Stimulated activated CD4-positive, alpha-beta T cell treated with anti-CD3 and anti-CD28 coated beads, TNF-alpha, amount 100 ng/mL, for 24 hours (primary cell): ENCODE results near the gene BORCS6.

Source experiments
- DNase-seq, 3 experiments: peaks; one replicate each; pipeline ENCODE4 v3.0.0-alpha.2; 2020; ENCODE audit warnings: low read depth in 3 of 3

Gene BORCS6

DNA sequence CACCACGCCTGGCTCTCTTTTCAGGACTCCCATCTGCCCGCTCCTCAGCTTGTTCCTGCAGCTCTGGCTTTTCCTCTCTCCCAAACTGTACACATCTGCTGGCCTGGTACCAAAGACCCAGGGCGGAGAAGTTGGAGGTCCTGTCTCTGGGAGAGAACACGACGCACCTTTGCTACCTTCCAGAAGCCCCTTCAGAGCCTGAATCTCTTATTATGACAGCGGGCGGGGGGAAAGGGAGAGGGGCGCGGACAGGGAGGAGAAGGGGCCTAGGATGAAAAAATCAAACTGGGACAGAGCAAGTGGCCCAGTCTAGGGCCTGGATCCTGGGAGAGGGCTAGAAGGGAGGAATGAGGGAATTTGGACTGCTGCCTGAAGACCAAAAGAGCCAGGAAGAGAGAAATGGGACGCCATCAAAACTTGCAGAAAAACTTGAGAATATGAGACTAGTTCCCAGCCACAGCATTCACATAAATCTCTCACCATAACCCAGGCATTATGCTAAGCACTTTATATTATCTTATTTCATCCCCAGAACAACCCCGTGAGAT, 35.3 kb downstream of the BORCS6 start:
- DNase-seq, result no peak

DNA sequence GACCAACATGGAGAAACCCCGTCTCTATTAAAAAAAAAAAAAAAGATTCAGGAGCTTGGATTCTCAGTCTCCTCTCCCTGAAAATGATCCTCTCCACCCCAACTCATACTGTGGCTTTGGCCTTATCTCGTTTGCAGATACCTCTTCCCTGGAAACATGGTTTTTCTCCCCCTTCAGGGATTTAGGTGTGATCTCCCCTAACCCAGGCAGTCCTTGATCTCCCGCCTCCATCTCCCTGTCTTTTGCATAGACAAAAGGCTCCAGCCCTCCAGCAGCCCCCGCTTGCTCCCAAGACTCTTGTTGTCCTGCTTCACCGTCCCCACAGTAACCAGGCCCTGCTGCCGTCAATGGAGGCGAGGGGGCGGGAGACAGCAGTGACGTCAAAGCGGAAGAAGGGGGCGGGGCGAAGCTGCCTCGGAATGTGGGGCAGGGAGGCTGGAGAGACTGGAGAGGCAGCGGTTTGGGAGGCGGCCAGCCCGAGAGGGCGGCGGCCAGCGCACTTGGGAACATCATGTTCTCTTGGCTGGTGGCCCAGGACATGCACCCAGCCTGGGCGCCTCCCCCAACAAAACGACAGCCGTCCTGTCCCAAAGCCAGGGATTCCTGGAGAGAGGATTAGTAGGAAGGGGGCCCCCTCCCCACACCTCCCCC, 35.9 kb downstream of the BORCS6 start:
- DNase-seq, result peak; percentile 77 to 91 (median 82)

DNA sequence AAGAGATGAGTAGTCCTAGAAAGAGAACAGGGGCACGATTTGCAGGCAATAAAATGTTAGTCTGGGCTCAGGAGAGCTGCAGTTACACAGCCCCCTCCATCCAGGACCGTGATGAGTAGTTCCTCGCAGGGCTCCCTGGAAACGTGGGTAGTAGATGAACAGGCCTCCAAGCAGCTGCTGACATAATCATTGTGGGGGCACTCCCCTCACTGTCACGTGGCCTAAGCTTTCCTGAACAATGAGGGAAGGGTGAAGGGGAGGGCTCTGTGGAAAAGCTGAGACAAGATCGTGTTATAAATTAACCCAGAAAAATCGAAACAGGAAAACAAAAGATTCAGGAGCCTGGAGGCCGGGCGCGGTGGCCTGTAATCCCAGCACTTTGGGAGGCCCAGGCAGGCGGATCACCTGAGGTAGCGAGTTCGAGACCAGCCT, 36.4 kb downstream of the BORCS6 start:
- peak in 2 of 3 experiments; percentile 55 to 67 for DNase-seq

DNA sequence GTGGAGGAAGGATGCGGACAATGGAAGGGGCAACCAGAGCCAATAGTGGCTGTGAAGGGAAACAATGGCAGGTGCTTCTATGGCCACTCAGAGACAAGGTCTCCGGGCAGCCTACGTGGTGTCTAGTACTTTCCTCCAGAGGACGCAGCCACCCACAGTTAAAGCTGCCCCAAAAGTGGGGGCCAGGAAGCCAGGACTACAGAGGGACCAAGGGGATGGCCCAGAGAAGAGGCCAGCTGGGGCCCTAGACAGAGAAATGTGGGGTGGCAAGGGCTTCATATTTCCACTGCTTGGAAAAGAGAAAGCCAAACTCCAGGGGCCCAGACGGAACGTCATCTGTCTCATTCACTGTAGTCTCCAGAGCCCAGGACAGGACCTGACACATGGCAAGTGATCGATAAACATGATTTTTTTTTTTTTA, 36.9 kb downstream of the BORCS6 start:
- no peak for DNase-seq

DNA sequence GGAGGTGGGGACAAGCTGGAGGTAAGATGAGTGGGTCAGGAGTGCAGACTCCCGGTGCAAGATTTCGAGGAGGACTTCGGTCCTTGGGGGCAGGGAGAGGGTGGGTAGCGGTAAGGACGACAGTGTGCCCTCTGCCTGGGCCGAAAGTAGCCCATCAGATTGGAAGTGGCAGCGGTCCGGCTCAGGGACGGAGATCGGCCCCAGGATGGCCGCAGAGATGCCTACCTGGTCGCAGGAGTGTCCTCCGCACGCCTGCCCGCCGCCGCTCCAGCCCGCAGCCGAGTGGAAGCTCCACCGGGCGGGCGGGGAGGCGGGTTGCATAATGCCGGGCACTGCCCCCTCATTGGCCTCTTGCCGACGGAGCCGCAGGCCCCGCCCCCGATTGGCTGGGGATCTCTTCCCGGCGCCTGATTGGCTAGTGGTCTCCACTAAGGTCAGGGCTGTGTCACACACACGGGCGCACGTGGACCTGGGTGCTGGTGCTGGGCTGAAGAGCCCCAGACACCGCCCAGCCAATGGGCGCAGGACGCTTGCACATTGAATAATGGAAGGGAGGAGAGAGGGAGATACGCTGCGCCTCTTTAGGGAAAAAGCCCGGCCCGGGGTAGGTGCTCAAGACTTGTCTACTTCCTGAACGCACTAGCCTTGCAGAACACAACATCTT, 37.7 kb downstream of the BORCS6 start, which contains the start of gene PER1:
TSS of gene PER1 (minus strand) at position 293 of the 664 bp plus-strand sequence. CDS start 1,698 bp downstream, outside the sequence.
- peak; percentile 76 to 93 (median 79) for DNase-seq

DNA sequence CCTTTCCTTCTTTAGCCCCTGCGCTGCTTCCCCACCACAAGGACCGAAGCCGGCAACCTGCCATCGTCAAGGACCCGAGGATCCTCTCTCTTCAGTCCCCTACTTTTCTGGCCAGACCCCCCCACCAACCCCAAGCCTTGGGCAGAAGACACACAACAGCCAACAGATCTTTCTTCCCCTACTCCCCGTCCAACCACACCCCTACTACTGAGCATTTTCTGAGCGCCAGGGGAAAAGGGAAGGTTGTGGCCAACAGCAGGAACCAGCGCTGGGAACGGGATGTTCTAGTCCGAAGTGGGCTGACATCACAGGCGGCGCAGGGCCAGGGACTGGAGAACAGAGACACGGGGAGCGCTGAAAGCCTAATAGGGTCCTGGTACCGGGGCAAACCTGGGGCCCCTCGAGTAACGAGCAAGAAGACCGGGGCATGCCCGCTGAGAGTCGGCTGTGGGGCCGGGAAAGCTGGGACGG, 38.3 kb downstream of the BORCS6 start:
- DNase-seq, result no peak

DNA sequence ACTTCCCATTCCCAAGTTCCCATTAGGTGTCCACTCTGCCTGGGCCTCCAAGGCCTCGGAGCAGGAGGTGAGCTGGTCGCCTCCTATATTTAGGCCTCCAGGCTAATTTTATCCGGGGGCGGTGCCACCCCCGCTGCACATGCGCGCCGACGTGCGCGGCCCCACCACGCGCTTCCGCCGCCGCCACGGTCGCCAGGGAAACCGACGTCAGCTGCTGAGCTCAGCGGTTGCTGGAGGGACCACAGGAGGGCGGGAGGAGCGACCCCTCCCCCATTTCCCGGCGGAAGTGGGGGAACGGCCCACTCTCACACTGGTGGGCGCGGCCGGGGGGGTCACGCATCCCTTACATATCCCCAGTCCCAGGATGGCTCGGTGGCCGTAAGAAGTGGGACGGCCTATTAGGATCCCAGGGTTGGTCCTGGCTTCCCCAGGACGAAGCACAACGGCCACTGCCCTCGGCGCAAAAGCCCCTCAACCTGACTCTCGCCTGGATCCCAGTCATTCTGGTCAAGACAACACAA, 38.8 kb downstream of the BORCS6 start:
- peak; percentile 76 to 90 (median 78) for DNase-seq

DNA sequence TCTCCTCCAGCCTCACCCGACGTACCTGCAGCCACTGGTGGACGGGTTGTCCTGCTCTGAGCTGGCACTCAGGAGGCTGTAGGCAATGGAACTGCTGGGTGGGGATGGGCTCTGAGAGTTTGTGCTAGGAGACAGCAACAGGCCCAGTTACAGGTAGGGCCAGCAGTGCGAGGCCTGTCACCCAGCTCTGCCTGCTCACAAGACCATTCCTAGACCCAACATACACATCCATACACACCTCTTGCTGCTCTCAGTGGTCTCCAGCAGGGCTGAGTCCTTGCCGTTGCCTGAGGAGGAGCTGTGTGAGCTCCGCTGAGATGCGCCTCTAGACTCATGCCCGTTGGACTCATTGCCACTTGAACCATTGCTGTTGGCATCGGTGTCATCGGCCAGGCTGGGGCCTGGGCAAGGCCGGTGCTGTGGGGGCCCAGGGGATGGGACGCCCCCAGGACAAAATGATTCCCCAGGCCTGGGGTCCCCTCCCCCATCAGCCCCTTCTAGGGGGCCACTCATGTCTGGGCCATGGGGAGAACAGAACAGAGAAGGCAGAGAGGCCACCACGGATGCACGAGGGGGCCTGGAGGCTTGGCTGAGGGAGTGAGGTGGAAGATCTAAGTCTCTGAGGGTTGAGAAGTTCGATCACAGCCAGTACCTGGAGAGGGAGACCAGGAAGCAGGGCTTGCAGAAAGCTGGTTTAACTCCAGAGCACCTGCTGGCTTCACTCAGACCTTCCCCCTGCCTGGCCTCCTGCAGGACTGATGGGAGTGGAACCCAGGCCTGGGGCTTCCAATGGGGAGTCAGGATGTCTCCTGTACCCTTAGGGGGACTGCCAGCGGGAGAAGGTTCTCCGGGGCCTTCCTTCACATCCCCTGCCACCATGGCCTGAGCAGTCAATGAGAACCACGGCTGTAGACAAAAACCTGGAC, 39.5 kb downstream of the BORCS6 start:
- DNase-seq, result no peak

DNA sequence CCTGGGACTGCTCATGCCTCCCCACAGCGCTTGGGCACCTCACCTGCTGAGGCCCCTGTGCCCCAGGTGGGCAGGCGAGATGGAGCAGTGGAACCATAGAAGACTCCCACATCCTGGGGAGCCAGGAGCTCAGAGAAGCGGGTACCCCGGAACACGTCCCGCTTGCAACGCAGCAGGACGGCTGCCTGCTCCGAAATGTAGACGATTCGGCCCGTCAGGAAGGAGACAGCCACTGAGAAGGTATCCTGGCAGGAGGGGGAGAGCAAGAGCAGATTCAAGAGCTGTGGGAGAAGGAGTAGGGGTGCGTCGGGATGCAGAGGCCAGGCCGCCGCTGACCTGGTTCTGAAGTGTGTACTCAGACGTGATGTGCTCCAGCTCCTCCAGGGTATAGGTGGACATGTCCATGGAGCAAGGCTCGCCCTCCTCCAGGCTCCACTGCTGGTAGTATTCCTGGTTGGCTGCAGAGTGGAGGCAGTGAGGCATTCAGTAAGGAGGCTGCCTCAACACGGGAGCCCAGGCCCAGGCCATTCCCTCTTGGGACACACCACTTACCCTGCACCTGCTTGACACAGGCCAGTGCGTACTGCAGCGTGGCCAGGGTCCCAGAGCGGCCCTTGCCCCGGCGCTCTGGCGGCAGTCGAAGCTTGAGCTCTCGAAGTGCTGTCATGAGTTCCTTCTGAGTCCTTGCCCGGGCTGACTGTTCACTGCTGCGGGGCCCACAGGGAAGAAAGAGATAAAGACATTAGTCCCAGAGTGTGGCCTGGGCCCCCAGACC, 40.4 kb downstream of the BORCS6 start:
- DNase-seq, result no peak

DNA sequence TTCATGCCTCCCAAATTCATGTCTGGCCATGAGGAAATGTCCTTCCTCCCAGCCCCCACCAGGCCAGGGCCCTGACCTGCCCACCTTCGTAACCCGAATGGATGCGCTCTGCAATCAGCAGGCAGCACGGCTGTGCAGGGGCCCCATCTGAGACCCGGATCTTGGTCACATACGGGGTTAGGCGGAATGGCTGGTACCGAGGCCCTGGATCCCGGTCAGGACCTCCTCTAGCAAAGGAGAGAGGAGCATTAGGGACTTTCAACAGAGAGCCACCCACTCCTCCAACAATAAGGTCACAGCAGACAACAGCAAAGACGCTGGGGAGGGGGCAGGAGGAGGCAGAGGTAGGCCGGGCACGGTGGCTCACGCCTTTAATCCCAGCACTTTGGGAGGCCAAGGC, 41.4 kb downstream of the BORCS6 start:
- DNase-seq, result no peak

DNA sequence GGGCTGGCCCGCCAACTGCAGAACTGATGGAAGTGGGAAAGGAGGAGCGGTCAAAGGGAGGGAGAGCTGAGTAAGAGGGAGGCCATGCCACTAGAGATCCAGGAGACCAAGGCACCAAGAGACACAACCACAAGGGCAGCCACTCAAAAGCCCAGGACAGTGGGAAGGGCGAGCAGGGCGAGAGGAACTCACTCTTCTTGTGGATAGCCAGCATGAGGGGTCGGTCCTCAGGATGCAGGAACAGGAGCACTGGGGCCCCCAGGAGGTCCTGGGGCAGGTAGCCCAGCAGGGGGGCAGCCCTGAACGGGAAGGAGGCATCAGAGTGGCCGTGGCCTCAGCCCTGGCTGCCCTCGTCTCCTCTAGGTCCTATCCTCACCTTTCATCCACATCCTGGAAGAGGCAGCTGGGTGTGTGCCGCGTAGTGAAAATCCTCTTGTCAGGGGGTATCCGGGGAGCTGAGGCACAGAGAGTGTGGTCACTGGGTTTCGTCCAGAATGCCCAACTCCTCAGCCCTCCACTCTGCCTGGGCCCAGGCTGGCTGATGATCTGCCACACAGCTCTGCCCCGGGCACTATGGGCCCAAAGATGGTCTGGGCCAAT, 42.1 kb downstream of the BORCS6 start:
- no peak for DNase-seq

DNA sequence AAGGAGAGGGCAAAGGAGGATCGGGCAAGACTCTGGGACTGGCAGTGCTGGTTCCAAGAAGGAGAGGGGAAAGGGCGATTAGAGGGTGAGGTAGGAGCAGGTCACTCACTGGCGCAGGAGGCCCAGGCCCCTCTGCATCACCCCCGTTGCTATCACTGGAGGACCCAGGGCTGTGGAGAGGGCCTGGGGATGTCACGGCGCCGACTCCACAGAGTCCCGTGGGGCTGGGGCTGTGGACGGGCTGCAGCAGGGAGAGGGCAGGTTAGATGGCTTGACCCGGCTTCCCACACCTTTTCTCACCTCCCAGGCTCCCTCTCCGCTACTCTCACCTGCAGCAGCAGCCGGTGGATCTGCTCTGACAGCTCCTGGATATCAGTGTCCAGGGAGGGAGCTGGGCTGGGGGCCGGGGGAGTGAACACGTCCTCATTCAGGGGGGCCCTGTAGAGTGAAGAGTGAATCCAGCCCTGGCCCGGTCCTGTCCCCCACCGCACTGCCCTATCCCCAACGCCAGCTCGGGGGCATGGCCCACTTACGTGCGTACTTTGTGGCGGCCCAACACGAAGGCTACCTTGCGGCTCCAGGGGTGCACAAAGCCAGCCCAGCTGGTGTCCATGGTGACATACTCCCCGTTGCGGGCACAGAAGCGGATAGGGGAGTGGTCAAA, 42.7 kb downstream of the BORCS6 start:
- no peak for DNase-seq

DNA sequence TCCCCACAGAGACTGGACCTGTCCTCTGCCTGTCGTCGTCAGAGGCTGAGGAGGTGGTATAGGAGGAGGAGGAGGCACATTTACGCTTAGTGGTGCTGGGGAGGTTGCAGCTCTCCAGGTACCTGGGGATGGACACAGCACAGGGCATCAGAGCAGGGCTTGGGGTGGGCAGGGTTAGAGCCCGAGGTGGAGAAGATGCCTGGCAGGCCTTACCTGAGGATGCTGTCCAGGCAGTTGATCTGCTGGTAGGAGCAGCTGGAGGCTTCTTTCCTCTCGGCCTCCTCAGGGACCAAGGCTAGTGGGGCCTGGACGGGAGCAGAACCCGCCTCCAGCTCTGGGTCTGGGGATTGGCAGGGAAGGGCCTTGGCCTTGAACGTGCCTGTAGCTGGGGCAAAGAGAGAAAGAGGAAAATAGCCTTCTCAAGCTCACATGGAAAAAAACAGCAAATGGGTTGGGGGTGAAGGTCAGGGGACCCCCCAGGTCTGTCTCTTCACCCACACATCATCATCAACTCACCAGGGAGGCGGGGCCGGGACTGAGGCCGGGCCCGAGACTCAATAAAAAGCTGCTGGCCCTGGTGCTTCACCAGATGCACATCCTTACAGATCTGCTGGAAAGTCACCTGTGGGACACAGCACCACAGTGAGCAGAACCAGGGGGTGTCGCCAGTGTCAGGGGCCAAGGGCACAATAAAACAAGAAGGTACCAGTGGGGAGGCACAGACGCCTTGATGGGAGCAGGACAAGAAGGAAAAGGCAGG, 43.4 kb downstream of the BORCS6 start:
- no peak for DNase-seq

DNA sequence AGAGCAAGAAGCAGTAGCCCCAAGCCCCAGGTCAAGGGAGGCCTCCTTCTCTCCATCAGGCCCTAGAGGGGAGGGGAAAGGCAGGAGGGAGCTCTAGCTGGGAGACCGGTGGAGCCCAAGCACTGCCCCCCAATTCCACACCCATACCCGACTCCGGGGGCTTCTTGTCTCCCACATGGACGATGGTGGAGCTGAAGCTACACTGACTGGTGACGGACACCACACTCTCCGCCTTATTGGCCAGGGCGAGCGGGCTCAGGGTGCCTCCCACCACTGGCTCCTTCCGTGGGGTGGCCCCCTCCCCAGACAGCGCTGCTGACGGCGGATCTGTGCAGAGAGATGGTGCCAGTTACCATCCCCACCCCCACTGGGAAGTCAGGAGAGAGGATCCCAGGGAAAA, 44.2 kb downstream of the BORCS6 start:
- DNase-seq, result no peak

DNA sequence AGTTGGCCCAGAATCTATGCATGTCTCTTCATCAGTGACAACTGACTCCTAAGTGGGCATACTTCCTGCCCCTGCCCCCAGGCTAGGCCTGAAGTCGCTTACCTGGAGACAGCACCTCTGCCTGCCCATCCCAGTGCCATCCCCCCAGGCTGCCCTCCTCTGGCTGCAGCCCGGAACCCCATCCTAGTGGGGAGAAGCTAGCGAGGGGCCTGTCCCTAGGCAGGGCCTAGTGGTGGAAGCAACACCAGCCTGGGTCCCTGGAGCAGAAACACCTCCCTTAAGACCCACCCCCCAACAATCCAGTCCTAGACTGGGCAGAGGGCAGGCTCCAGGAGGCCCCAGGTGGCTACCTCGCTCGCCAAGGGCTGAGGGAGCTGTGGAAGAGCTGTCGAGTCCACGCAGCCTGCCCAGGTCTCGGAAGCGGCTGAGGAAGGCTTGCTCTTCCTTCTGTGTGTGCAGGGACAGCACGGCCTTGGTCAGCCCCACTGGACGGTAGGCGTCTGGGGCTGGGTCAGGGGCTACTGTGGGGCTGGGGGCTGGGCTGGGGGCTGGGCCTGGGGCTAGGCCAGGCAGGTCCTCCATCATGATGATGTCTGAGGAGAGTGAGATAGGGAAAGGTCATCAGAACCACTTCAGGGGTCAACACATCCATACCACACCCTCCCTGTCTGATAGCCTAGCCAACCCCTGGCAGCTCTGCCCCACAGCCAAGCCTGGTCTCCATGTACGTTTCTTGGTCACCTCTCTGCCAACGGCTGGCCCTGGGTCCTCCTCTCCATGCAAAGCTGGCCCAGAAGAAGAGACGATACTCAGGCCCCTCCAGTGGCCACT, 45.4 kb downstream of the BORCS6 start:
- DNase-seq, result no peak

DNA sequence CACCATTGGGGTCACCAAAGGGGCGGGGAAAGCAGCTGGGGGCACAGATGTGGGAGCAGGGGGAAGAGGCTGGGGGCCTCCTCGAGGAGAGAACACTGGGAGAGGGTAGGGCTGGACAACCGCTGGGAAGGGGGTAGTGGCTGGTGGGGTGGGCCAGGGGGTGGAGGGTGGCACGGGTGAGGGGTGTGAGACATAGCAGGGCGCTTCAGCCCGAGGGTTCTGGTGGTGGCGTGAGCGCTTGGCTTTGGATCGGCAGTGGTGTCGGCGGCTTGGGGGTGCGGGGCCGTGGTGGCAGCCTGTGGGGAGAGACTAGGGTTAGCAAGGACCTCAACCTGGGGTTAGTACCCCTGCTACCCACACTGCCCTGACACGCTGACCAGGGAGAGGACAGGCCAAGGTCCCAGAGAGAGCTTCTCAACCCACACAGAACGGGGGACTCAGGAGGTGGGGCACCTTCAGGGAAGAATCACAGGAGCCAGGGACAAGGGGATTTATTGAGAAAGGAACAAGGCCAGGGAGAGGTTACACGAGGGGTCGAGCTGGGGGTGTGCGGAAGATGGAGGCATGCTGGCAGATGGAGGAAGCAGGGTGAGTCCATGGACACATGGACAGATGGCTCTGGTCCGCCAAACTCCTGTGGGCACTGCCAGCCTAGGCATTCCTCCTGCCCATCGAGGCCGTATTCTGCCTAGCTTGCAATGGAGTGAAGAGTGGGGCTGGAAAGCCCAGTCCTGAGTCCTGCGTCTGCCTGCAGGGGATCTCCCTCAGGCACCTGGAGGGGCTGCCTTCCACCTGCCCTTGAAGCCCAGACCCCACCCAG, 46.2 kb downstream of the BORCS6 start:
- DNase-seq, result no peak

DNA sequence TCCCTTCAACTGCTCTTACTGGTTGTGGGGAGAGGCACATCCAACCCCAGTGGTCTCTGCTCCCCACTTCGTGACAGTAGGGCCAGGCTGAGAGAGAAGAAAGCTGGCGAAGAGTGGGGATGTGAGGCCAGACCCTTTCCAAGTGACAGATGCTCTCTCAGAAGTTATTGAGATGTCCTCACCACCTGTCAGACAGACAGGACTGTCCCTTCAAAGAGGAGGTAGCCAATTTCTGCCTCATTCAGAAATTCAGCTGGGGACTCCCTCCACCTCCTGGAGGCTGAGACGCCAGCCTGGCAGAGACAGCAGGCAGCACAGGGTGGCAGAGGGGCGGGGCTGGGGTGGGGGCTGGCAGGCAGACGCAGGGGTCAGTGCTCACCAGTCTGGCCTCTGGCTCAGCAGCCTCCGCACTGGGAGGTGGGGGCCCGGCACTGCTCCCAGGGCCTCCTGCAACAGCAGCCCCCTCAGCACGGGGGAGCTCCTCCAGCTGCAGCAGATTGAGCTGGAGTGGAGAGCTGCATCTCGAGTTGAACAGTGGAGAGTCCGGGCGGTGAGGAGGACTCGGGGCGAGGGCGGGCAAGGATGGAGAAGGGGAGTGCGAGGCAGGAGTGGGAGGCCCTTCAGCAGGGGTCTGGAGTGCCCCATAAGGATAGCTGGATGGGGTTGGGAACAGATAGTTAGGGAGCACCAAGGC, 46.9 kb downstream of the BORCS6 start:
- no peak for DNase-seq
